ENCODE measurements around the gene PWWP2B.

- TF ChIP-seq, protein P1, sequence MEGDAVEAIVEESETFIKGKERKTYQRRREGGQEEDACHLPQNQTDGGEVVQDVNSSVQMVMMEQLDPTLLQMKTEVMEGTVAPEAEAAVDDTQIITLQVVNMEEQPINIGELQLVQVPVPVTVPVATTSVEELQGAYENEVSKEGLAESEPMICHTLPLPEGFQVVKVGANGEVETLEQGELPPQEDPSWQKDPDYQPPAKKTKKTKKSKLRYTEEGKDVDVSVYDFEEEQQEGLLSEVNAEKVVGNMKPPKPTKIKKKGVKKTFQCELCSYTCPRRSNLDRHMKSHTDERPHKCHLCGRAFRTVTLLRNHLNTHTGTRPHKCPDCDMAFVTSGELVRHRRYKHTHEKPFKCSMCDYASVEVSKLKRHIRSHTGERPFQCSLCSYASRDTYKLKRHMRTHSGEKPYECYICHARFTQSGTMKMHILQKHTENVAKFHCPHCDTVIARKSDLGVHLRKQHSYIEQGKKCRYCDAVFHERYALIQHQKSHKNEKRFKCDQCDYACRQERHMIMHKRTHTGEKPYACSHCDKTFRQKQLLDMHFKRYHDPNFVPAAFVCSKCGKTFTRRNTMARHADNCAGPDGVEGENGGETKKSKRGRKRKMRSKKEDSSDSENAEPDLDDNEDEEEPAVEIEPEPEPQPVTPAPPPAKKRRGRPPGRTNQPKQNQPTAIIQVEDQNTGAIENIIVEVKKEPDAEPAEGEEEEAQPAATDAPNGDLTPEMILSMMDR (IDR thresholded peaks at IDR 0.05; ENCODE audit: low read depth, low read length): no peak
- no peak for TF ChIP-seq EZH2phosphoT487 (IDR thresholded peaks at IDR 0.05; ENCODE audit: low read depth)
Observed at GRCh38 chr10:132466520-132467463, 69.8 kb downstream of the PWWP2B start.
